Panc1 (cell line): ENCODE data around the gene GPC6. TPM values are rescaled to one million over a fixed set of nuclear protein-coding genes. Genes with fewer than 3 reads are reported as not detected.

Experiments used
- ATAC-seq: fragments of 200-7000 bp; cut with Tn5 transposase; 2 replicates; pipeline ENCODE4 v1.9.1; 2020; ENCODE audit warnings: mild to moderate bottlenecking, moderate library complexity
- BruUV-seq: library from RNA; stranded (reverse); fragments of 400-500 nt; replicated peaks from 2 replicates; lab custom pipeline; 2021; lab: Mats Ljungman, UMichigan
- CTCF ChIA-PET: fragments of 300-600 bp; sonication (Branson Sonifier 250); formaldehyde crosslinking; loops from one replicate; lab custom pipeline; 2022; ENCODE audit warnings: antibody characterized with exemption; lab: Charles Lee
- POLR2A ChIA-PET: fragments of 300-600 bp; sonication (Branson Sonifier 250); formaldehyde crosslinking; loops from one replicate; lab custom pipeline; 2022; ENCODE audit warnings: antibody characterized with exemption; lab: Charles Lee
- DNase-seq: peaks from one replicate; pipeline ENCODE4 v3.0.0-alpha.2; 2010; ENCODE audit warnings: low read depth, low spot score
- H3K27ac ChIP-seq: 2 replicates; pipeline ENCODE4 v1.5.1; 2011; ENCODE audit warnings: mild to moderate bottlenecking, low read length, inconsistent platforms
- H3K27me3 ChIP-seq: fragments of 200-500 bp; sonication (Bioruptor generic); 2 replicates; pipeline ENCODE4 v1.6.0; 2014; ENCODE audit warnings: low read length, inconsistent platforms; ENCODE audit not compliant: control insufficient read depth, insufficient read depth
- H3K36me3 ChIP-seq: fragments of 200-500 bp; sonication (Bioruptor generic); 2 replicates; pipeline ENCODE4 v1.5.1; 2014; ENCODE audit warnings: inconsistent platforms, mild to moderate bottlenecking, low read length, moderate library complexity; ENCODE audit not compliant: control insufficient read depth, insufficient read depth
- H3K4me1 ChIP-seq: 2 replicates; pipeline ENCODE4 v1.5.1; 2011; ENCODE audit warnings: inconsistent platforms, mild to moderate bottlenecking, low read length, moderate library complexity; ENCODE audit not compliant: control insufficient read depth, insufficient read depth
- H3K4me3 ChIP-seq, 2 experiments: 2 replicates each; pipeline ENCODE4 v1.5.1; 2011 to 2012; ENCODE audit warnings: low read depth in 2 of 2, low read length in 2 of 2, mild to moderate bottlenecking in 2 of 2, inconsistent platforms in 1 of 2, moderate library complexity in 1 of 2
- H3K9me3 ChIP-seq: fragments of 200-500 bp; sonication (Bioruptor generic); 2 replicates; pipeline ENCODE4 v1.5.1; 2014; ENCODE audit warnings: low read depth, mild to moderate bottlenecking, inconsistent platforms, low read length, moderate library complexity; ENCODE audit not compliant: control insufficient read depth, insufficient read depth
- CTCF ChIP-seq: fragments of 450-650 bp; IDR thresholded peaks from 2 replicates; pipeline ENCODE4 v1.5.1; 2017; ENCODE audit warnings: mild to moderate bottlenecking
- POLR2AphosphoS5 ChIP-seq: IDR thresholded peaks from 2 replicates; pipeline ENCODE4 v1.6.1; 2012; ENCODE audit warnings: mild to moderate bottlenecking, low read depth, low read length, moderate library complexity
- REST ChIP-seq, 2 experiments: IDR thresholded peaks; 2 replicates each; pipeline ENCODE4 v1.6.1; 2011 to 2012; ENCODE audit warnings: low read depth in 2 of 2, control low read depth in 1 of 2, low read length in 1 of 2, mild to moderate bottlenecking in 1 of 2, moderate library complexity in 1 of 2; ENCODE audit not compliant: insufficient read depth in 1 of 2
- SIN3A ChIP-seq: IDR thresholded peaks from 2 replicates; pipeline ENCODE4 v1.6.1; 2012; ENCODE audit warnings: low read depth, mild to moderate bottlenecking, low read length, moderate library complexity, borderline replicate concordance; ENCODE audit not compliant: insufficient read depth
- TCF7L2 ChIP-seq: IDR thresholded peaks from 2 replicates; pipeline ENCODE4 v1.6.1; 2011; ENCODE audit warnings: mild to moderate bottlenecking, low read depth, low read length, inconsistent platforms
- in situ Hi-C: cut with HindIII; loops from 2 replicates; pipeline ENCODE4 v1.10.0; 2016; ENCODE audit warnings: low sequenced_read_pairs, low pct_unique_long_range_greater_than_20kb
- intact Hi-C: fragments of 100-400 bp; cut with micrococcal nuclease; formaldehyde crosslinking; loops from one replicate; pipeline ENCODE4 v1.10.0; 2022; ENCODE audit not compliant: unreplicated experiment
- total RNA-seq: library from RNA; stranded (reverse); gene quantifications from one replicate; pipeline ENCODE4 v1.2.1, GENCODE V29; 2021; ENCODE audit not compliant: unreplicated experiment

GPC6 gene
- total RNA-seq, 1 experiment from 2014 or later = 4.8 TPM

- Histone ChIP-seq H3K9me3 (no peaks in the 10 kb centered on the region), H3K27me3 (no peaks in the 10 kb centered on the region), H3K4me1 (no peaks in the 10 kb centered on the region), H3K27ac (no peak overlapping the region), H3K4me3 (no peak overlapping the region), H3K36me3 (no peaks in the 10 kb centered on the region)
- intact Hi-C loops (no loop called here), in situ Hi-C loops (no loop called here)
- ATAC-seq = no peak
- ChIA-PET POLR2A (no interaction called here), CTCF (no interaction called here)
- BruUV-seq = no TSS peak
- no peak for TF ChIP-seq CTCF
- no peak for TF ChIP-seq TCF7L2
- TF ChIP-seq POLR2AphosphoS5 = no peak
- TF ChIP-seq SIN3A = no peak
- no peak for TF ChIP-seq REST (IDR thresholded peaks at IDR 0.05; ENCODE audit: insufficient read depth in 1 of 2, low read depth in 2 of 2, low read length in 1 of 2)
- no peak for DNase-seq
Observed at GRCh38 chr13:93819331-93819890, 592.8 kb downstream of the GPC6 start.

GRCh38 chr13:93824286-93824685, 597.7 kb downstream of the GPC6 start:
- in situ Hi-C loops = no loop called here
- BruUV-seq = no TSS peak
- CTCF ChIA-PET = no interaction called here

More at GRCh38 chr13:93824286-93824685, 597.7 kb downstream of the GPC6 start:
- DNase-seq = no peak
- H3K27me3 ChIP-seq = no peaks in the 10 kb centered on the region
- no peak overlapping the region for H3K4me3 ChIP-seq
- H3K36me3 ChIP-seq = no peaks in the 10 kb centered on the region
- POLR2A ChIA-PET = no interaction called here
- no peak overlapping the region for H3K27ac ChIP-seq
- TF ChIP-seq SIN3A (no peak), POLR2AphosphoS5 (no peak), CTCF (no peak), REST (IDR thresholded peaks at IDR 0.05; ENCODE audit: insufficient read depth in 1 of 2, low read depth in 2 of 2, low read length in 1 of 2) (no peak), TCF7L2 (no peak)
- no peaks in the 10 kb centered on the region for H3K4me1 ChIP-seq
- intact Hi-C loops = no loop called here
- H3K9me3 ChIP-seq = no peaks in the 10 kb centered on the region
- no peak for ATAC-seq
